HG03520 (cell line): ENCODE results near the gene GTSE1.

Experiments used
- ATAC-seq: cut with Tn5 transposase; IDR thresholded peaks from one replicate; pipeline ENCODE4 v1.9.1; 2021; ENCODE audit warnings: mild to moderate bottlenecking, moderate library complexity; ENCODE audit not compliant: unreplicated experiment

GTSE1 gene

GRCh38 chr22:46323162-46323561 is 26.5 kb downstream of the GTSE1 start:
- ATAC-seq: no peak

GRCh38 chr22:46326066-46326680 is 29.5 kb downstream of the GTSE1 start:
- ATAC-seq: no peak

- ATAC-seq: no peak
Observed at GRCh38 chr22:46327691-46328465, 31.2 kb downstream of the GTSE1 start.

GRCh38 chr22:46328797-46329196 is 32.1 kb downstream of the GTSE1 start:
- ATAC-seq: no peak

GRCh38 chr22:46329616-46330015 is 32.9 kb downstream of the GTSE1 start:
- ATAC-seq: no peak

GRCh38 chr22:46330426-46330825 is 33.8 kb downstream of the GTSE1 start:
- no peak for ATAC-seq

GRCh38 chr22:46331496-46331895 is 34.8 kb downstream of the GTSE1 start:
- ATAC-seq: no peak

- ATAC-seq: peak; percentile 65
Observed at GRCh38 chr22:46335201-46336118, 38.8 kb downstream of the GTSE1 start, which contains the start of gene TRMU. Gene TRMU (plus strand): TSS chr22:46335714. CDS start chr22:46335765, 51 bp downstream.

- ATAC-seq: no peak
Observed at GRCh38 chr22:46336119-46337078, 39.7 kb downstream of the GTSE1 start.

- ATAC-seq: no peak
Observed at GRCh38 chr22:46337870-46338269, 41.2 kb downstream of the GTSE1 start.

GRCh38 chr22:46338636-46339035 is 42.0 kb downstream of the GTSE1 start:
- no peak for ATAC-seq

- no peak for ATAC-seq
Observed at GRCh38 chr22:46339956-46340355, 43.3 kb downstream of the GTSE1 start.

- no peak for ATAC-seq
Observed at GRCh38 chr22:46340676-46341075, 44.0 kb downstream of the GTSE1 start.

- ATAC-seq: no peak
Observed at GRCh38 chr22:46346680-46347405, 50.2 kb downstream of the GTSE1 start.

- ATAC-seq: no peak
Observed at GRCh38 chr22:46347646-46348045, 51.0 kb downstream of the GTSE1 start.

- no peak for ATAC-seq
Observed at GRCh38 chr22:46348099-46348695, 51.5 kb downstream of the GTSE1 start.

- ATAC-seq: no peak
Observed at GRCh38 chr22:46349238-46349637, 52.6 kb downstream of the GTSE1 start.

- ATAC-seq: no peak
Observed at GRCh38 chr22:46349681-46350080, 53.0 kb downstream of the GTSE1 start.

GRCh38 chr22:46350121-46350520 is 53.5 kb downstream of the GTSE1 start:
- no peak for ATAC-seq
